NK-92 treated with Interleukin-12 subunit alpha and Interleukin-12 subunit beta, amount 100 ng/mL, for 24 hours (cell line): ENCODE measurements around the gene WFIKKN2.

Experiments used
- DNase-seq: peaks from one replicate; lab custom pipeline; 2025; lab: John Stamatoyannopoulos, UW

Gene WFIKKN2

GRCh38 chr17:50808888-50809287 is 26.5 kb upstream of the WFIKKN2 start:
- no peak for DNase-seq

- DNase-seq = no peak
These were observed 21.8 kb upstream of the WFIKKN2 start for GRCh38 chr17:50813583-50813982.

- DNase-seq = no peak
These were observed 20.0 kb upstream of the WFIKKN2 start for GRCh38 chr17:50815400-50815799.

GRCh38 chr17:50816271-50816670 is 19.1 kb upstream of the WFIKKN2 start:
- DNase-seq = no peak

DNA sequence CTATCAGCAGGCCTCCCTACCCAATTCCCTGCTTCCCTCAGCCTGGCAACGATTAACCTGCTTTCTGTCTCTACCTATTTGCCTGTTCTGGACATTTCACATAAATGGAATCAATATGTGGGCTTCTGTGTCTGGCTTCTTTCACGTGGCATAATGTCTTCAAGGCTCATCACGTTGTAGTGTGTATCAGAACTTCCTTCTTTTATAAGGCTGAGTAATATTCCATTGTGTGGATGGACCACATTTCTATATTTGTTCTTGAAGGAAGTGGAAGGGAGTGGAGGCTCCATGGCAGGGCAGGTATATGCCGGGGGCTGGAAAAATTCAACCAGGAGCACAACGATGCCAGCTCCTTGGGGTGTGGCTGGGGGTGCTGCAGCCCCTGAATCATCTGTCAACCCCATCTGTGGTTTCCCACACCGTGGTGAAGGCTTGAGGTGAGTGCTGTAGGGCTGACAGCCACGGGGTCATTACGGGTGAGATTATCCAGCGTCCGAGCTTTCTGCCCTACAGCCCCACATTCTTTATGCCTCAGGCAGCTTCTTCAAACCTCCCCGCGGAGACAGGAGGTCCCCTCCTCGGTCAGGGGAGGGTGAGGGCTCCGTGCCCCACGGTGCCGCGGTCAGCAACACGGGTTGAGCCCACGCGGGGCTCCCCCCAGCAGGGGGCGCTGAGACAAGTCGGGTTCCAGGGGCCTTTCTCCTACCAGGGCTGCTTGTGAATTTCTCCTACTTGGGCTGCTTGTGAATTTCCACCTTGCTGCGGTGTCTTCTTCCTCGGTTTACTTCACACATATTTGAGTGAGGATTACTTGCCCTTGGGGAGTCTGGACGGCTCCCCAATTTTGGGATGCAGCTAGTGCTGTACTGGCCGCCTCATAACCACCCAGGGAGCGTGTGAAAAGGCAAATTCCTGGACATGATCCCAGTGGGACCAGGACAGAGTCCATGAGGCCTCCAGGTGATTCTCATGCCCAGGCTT is 18.3 kb upstream of the WFIKKN2 start:
- no peak for DNase-seq

DNA sequence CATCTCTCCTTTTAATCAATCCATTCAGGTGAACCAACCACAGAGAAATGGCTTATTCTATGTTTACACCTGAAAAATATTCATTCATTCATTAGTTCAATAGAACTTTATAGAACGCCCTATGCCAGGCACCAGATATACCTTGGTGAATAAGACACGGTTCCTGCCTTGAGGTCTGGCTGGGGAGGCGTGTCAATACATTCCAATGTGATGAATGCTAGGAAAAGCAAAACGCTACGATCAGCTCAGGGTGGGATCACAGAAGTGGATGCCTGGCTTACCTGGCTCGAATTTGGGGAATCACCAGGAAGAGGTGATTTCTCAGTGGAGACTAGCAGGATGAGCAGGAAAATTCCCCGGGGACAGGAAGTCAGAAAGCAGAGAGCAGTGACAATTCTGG is 17.5 kb upstream of the WFIKKN2 start:
- DNase-seq = no peak

GRCh38 chr17:50818261-50818660 is 17.1 kb upstream of the WFIKKN2 start:
- no peak for DNase-seq

GRCh38 chr17:50818921-50819657 is 16.3 kb upstream of the WFIKKN2 start:
- peak; percentile 23 for DNase-seq

DNA sequence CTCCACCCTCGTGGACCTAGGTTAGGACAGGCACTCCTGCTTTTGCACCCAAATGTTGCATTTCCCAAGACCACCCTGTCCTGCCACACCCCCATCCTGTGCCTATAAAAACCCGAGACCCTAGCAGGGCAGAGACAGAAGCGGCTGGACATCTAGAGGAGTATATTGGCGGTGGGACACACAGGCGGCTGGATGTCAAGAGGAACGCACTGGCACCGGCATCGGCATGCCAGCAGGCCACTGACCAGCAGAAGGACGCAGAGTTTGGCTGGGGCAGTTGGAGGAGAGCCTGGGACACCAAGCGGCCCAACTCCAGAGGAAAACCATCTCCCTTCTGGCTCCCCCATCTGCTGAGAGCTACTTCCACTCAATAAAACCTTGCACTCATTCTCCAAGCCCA is 14.7 kb upstream of the WFIKKN2 start:
- DNase-seq = no peak

DNA sequence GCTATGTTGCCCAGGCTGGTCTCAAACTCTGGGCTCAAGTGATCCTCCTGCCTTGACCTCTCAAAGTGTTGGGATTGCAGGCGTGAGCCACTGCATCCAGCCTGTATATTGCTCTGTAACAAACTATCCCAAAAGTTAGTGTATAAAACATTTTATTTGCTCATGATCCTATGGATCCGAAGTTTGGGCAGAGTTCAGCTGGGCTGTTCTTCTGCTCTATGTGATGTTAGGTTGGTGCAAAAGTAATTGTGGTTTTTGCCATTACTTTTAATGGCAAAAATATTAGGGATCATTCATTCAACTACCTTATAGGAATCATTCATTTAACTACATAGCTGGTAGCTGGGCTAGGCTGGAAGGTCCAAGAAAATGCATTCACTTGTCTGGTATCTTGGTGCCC is 12.8 kb upstream of the WFIKKN2 start:
- no peak for DNase-seq

- no peak for DNase-seq
These were observed 11.0 kb upstream of the WFIKKN2 start for GRCh38 chr17:50824429-50824828.

- DNase-seq = no peak
These were observed 10.2 kb upstream of the WFIKKN2 start for GRCh38 chr17:50825188-50825587.

GRCh38 chr17:50828508-50829170 is 6.7 kb upstream of the WFIKKN2 start:
- DNase-seq = no peak

- no peak for DNase-seq
These were observed 6.1 kb upstream of the WFIKKN2 start for GRCh38 chr17:50829332-50829731.

DNA sequence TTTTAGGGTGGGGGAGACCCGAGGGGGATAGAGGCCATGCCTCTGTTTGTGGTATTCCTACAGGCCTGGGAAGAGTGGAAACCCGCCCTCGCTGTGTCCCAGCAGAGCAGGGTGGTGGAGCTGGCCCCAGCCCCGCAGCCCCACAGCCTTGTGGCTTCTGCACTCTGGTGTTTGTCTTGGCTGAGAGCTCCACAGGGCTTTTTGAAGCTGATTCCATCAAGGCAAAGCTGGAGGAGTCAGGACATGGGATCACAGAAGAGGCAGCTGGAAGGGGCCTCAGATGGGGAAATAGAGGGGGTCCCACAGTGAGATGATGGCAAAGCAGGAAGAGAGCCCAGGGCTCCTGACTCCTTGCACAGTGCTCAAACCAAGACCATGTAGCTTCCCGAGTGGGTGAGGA is 5.0 kb upstream of the WFIKKN2 start:
- no peak for DNase-seq

GRCh38 chr17:50830994-50831393 is 4.4 kb upstream of the WFIKKN2 start:
- DNase-seq = no peak

DNA sequence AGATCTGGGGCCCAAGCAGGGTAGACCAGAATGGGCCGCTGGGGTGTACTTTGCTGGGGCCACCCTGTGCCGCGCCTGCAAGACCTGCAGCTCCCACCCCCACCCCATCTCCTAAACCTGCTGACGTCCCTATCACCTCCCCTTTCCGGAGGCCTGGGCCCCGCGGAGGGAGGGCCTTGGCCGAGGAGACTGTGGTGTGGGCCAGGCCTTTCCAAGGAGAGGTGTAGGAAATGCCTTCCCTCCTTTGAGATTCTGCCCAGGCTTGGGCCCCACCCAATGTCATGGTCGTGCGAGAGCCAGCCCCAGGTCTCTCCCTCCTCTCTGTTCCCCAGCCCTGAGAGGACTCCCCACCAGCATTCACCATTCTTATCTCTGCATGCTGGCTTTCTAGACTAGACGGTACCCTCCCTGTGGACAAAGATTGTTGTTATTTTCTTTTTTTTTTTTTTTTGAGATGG is 3.9 kb upstream of the WFIKKN2 start:
- no peak for DNase-seq

GRCh38 chr17:50832267-50832863 is 3.0 kb upstream of the WFIKKN2 start:
- DNase-seq = no peak

DNA sequence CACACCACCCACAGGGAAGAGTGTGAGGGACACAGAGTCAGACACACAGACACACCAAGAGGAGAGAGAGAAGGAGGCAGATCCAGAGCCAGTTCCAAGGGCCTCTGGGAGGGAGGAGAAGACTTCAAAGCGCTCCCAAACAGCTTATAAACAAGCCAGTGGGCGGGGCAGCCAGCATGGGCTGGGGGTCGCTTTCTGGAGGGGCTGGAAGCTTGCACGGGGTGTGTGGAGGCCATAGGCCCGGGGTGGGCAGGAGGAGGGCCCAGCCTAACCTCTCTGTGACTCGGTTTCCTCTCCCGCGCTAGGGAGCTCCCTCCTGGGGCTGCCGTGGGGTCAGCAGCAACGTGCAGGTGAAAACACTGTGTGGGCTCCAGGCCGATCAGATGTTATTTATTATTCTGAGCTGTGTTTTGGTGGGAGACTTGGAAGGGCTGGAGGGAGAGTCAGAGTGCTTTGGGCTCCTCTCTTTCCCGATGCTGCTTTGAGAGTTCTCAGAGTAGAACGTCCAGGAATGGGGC is 2.5 kb upstream of the WFIKKN2 start:
- no peak for DNase-seq

DNA sequence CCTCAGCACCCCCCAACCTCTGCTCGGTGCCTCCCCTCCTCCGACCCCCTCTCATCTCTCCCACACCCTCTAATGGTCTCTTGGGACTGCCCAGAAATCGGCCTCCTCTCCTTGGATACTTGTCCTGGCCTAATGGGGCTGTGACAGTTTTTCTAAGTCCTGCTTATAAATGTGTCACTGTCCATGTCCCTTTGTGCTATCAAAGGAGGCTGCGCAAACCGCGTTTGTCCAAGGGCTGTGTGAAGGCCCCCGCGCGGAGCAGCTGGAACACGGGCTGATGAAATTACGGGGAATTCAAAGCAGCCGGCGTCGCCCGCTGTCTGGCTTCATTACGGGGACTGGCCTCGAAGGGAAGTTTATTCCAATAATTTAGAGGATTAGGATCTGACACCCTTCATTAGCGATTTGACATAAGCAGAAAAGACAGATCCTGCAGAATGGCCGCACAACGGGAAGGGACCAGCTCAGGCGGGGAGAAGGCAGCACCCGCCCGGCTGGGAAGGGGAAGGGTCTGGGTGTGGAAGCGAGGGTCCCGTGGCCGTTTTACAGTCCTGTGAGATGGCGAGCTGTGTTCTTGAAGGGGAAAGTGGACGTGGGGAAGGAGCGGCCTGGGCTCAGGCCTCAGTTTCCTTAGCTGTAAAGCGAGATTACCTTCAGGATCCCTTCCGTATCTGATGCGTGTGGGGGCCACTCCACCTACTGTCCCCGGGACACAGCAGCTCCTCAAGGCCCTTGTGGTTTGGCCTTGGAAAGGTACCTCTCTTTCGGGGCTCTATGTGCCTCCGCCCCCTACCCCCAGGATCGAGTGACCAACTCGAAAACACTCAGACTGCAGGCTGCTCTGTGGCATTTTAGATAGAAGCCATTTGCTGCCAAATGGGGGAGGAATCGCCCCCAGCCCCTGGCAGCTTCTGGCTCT is 1.6 kb upstream of the WFIKKN2 start:
- no peak for DNase-seq
